Thyroid gland (tissue), 4 donors: Measurements from ENCODE around the gene OGFOD3.

ENCODE experiments used
- CTCF ChIP-seq, 6 experiments: fragments of 200-600 bp in 3 of 6; fragments of 450-650 bp in 3 of 6; sonication (generic) in 3 of 6; IDR thresholded peaks; one replicate each; pipeline ENCODE4 v1.5.1; 2016 to 2019; ENCODE audit warnings: antibody characterized with exemption in 6 of 6, mild to moderate bottlenecking in 2 of 6, inconsistent platforms in 1 of 6, moderate library complexity in 1 of 6
- POLR2A ChIP-seq, 2 donors: fragments of 450-650 bp; IDR thresholded peaks; one replicate each; pipeline ENCODE4 v1.6.1; 2017; ENCODE audit warnings: antibody characterized with exemption in 2 of 2, mild to moderate bottlenecking in 2 of 2, moderate library complexity in 1 of 2

GRCh38 chr17:82371333-82372248, 46.8 kb downstream of the OGFOD3 start, which contains the start of gene UTS2R:
- TF ChIP-seq CTCF (IDR thresholded peaks at IDR 0.05) (no peak), POLR2A (IDR thresholded peaks at IDR 0.05) (no peak)
